ENCODE measurements around the gene PLCG2.

The PLCG2 gene

DNA sequence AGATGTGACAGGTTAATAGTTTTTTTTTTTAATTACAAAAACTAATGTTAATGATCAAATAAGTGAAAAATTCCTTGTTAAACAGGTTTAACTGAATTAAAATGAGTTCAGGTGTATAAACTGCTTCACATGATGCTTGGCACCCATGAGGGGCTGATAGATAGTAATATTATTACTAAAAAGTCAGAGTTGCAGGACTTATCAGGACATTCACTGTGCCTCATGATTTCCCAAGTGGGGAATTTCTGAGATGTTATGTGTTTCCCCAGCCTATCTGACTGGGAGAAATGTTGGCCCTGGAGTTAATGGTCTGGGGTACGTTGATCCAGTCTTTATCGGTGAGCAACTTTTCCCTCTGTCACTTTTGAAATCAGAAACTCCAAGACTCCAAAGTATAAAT, 102.1 kb downstream of the PLCG2 start:
- DNase-seq = no peak

DNA sequence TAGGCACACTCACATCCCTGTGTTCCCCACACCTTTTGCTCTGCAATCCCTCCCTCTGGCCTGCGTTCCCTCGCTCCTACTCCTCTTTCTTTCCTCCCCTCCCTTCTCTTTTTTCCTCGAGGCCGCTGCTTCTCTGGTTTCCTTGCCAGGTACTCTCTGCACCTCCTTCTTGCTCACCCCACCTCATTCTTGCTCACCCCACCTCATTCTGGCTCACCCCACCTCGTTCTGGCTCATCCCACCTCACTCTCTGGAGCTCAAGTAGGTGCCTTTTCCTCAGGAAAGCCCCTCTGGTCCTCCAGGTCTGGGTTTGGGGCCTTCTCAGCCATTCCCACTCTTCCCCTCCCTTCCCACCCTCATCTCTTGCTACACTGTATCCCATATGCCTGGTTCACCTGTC, 103.5 kb downstream of the PLCG2 start:
- DNase-seq = no peak

DNA sequence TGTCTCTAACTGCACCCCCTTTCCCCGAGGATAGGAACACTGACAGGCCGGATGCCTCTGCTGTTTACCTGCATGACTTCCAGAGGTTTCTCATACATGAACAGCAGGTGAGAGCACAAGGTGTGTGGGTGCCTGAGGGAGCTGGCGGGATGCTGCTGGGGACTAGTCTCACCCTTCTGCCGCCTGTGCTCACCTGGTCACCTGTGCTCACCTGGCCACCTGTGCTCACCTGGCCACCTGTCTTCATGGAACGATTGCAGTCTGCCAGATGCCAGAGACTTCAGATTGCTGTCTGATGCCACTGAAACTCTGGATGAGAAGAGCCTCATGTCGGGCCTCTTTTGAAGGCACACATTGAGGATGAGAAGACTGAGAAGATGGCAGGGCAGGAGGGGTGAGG, 104.1 kb downstream of the PLCG2 start:
- DNase-seq = no peak

DNA sequence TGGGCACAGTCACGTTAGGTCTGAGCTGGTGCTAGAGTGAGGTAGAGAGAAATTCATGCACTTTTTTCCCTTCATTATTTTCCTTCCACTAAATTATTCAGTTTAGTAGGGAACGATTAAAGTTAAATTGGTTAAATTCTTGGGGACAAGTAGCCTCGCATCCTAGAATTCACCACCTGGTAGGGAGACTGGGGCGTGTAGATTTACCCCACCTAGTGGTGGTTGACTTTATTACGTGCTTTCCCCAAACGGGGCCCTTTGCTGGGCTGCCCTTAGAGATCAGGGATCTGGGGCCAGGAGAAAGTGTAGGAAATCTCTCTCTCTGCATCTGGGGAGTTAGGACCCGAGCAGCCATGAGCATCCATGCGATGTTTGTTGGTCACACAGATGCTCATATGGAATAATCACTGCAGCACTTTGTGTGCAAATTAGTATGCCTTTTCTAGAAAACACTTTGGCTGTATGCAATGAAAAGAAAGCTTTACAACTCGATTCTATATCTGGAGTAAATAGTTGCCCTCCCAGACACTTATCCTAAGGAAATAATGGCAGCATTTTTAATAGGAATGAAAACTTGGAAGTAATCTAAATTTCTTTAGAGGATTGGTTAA, 107.0 kb downstream of the PLCG2 start:
- no peak for DNase-seq

DNA sequence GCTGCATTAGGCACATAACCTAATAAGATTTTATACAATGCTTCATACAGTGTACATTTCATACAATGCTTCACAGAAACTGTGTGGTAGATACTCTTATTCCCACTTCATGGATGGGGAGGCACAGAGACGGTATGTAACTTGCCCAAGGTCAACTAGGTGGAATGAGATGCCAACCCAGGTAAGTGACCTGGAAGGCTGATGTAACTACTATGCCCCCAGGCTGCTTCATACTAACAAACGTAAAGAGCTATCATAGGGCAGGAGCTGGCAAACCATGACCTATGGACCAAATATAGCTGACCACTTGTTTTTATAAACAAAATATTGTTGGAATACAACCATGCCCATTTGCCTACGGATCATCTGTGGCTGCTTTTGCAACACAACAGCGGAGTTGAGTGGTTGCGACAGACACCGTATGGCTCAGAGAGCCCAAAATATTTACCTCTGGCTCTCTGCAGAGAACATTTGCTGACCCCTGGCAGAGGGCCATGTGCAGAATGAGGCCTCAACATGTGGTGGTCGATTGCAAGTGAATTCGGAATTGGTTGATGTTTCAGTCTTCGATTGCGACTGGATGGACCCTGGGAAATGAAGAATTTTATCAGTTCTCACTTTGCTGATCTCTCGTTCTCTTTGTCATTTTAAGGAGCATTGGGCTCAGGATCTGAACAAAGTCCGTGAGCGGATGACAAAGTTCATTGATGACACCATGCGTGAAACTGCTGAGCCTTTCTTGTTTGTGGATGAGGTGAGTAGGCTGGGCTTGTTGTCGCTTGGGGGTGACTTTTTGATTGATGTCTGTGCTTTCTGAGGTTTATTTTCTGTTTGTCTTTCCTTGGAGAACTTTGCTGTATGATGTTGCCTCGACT, 109.7 kb downstream of the PLCG2 start:
- DNase-seq = no peak

DNA sequence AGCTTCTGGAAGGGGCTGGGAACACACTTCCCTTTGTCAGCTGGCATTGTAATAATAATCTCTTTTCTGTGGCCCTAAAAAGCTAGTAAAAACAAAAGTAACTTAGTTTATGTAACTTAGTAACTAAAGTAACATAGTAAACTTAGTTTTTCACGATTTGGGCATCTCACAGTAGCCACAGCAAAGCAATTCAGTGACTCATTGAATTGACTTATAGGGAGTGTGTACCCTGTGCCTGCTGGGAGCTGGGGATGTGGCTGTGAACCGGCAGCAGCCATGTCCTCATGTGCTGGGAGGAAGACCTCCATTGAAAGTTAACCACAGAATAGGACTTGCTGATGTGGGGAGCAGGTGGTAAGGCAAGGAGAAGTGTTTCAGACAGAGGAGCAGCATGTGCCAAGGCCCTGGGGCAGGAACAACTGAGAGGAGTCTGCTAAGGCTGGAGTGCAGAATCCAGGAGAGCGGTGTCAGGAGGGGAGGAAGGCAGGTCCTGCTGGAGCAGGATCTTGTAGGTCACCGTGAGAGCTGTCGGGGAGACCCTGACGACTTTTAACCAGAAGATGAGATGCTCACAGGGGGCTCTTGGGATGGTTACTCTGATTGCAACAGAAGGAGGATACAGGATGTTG, 112.8 kb downstream of the PLCG2 start:
- no peak for DNase-seq

DNA sequence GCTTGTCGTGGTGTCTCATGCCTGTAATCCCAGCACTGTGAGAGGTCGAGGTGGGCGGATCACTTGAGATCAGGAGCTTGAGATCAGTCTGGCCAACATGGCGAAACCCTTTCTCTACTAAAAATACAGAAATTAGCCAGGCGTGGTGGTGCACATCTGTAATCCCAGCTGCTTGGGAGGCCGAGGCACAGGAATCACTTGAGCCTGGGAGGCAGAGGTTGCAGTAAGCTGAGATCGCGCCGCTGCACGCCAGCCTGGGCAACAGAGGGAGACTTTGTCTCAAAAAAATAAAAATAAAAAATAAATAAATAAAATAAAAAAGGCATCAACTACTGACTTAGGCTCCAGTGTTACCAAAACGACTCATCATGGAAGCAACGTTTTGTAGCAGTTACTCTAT, 115.5 kb downstream of the PLCG2 start:
- no peak for DNase-seq

DNA sequence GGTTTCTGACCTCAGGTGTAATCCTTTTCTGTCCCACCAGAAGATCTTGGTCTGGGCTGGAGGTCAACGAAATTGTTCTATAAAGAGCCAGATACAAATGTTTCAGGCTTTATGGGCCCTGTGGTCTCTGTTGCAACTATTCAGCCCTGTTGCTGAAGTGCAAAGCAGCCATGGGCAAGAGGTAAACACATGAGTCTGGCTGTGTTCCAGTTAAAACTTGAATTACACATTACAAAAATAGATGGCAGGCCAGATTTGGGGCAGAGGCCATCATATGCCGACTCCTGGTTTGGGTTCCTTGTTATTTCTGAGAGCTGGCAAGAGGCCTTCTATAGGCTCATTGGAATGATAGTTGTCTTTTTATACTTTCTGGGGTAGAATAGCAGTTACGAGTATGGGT, 117.8 kb downstream of the PLCG2 start:
- no peak for DNase-seq

DNA sequence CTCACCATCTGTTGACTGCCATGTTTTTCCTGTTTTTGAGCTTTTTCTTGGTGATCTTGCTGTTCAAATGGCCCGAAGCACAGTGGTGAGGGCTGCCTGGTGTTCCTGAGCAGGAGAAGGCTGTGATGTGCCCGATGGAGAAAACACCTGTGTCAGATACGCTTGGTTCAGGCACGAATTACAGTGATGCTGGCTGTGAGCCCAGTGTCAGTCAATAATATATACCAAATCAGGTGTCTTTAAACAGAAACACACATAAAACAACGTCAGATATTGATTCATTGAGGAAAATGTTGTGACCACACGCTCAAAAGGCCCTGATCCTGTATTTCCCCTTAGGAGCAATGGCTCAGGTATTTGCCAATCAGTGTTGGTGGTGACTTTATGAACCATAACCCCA, 120.5 kb downstream of the PLCG2 start:
- no peak for DNase-seq

DNA sequence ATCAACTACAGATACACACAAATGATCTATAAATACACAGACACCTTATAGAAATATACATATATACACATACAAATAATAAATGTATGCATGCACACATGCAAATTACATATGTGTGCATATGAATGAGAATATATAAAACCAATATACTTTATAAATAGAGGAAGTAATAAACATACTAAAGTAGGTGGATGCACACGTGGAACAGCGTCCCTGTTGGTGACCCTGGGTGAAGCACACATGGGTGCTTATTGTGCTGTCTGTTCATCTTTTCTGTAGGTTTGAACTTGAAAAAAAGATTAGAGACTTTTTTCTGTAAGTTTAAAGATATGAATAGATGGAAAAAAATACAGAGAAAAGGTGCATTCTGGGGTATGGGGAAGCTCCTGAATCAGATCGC, 120.9 kb downstream of the PLCG2 start:
- no peak for DNase-seq

DNA sequence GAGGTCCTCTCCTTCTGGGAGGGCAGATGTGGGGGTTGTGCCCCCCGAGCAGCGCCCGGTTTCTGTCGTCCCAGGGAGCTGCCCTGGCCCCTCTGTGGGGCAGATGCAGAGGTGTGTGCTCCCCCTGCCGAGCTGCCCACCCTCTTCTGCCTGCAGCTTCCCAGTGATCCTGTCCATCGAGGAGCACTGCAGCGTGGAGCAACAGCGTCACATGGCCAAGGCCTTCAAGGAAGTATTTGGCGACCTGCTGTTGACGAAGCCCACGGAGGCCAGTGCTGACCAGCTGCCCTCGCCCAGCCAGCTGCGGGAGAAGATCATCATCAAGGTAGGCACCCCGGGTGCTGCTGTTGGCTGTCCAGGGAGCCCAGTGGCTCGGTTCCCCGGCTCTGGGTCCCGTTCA, 121.4 kb downstream of the PLCG2 start:
- no peak for DNase-seq

DNA sequence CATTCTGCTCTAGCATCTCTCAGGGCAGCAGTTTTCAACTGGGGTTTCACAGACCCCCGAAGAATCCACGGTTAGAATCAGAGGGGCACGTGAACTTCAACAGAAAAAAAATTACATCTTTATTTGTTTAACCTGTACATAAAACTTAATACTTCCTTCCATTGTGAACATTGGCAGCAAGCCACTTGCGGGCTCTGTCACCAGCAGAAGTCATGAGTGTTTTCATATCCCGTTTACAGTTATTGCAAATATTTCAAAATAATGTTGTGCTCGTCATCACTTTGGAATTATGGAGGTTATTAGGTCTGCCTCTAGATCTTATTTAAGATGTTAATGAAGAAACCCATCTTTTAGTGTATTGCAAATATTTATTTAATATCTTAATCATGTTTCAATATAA, 122.4 kb downstream of the PLCG2 start:
- DNase-seq = no peak

DNA sequence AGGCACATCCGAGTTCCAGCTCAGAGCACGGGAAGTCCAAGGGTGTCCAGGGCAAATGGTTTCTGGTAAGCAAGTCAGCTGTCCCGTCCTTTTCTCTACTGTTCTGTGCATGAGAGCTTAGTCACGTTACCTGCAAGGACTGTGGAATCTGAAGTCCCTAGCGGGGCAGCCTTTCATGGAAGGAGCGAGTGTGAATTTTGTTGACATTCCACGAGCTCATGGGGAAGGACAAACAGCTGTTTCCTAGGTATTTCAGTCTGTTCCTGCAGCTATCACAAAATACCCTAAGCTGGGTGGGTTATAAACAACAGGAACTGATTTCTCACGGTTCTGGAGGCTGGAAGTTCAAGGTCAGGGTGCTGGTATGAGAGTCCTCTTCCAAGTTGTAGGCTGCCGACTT, 122.9 kb downstream of the PLCG2 start:
- no peak for DNase-seq

DNA sequence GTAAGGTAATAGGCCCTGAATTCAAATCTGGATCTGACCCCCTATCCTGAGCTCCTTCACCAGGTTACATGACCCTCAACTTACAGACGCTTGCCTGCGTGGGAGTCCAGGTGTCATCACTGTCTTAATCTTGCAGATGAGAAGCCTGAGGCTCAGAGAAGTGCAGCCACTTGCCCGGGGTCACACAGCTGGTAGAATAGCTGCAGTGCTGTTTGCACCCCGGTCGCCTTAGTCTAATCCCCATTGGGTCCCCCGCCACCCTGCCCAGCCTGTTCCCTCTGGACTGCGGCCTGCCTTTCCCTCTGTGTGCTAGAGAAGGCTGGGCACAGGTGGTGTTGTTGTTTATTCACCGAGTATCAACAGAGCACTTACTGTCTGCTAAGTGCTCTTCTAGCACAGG, 125.2 kb downstream of the PLCG2 start:
- no peak for DNase-seq

DNA sequence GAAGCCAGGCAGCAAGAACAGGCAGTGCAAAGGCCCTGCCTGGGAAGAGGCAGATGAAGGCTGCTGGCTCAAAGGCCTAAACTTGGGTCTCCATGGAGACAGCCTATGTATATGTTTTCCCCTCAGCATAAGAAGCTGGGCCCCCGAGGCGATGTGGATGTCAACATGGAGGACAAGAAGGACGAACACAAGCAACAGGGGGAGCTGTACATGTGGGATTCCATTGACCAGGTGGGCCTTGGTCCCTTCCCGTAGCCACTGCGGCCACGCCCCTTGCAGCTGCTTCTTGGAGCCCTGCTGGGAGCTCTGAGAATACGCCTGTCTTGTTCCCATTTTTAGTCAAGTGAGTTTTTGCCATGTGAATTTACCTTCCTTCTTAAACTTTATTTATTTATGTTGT, 126.2 kb downstream of the PLCG2 start:
- no peak for DNase-seq

DNA sequence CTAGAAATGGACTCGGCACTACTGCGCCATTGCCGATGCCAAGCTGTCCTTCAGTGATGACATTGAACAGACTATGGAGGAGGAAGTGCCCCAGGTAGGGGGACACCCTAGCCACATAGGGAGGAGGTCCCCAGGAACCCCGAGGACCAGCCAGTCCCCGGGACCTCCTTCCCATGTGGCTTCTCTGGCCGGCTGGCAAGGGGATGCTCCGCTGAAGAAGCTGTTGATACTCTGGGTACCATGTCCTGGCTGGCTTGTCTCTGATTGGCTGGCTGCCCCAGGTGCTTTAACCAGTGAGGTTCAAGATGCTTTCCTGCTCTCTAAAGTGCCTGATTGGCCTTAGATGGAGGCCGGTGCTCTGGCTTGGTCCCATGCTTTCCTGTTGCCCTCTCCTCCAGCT, 128.6 kb downstream of the PLCG2 start:
- no peak for DNase-seq

DNA sequence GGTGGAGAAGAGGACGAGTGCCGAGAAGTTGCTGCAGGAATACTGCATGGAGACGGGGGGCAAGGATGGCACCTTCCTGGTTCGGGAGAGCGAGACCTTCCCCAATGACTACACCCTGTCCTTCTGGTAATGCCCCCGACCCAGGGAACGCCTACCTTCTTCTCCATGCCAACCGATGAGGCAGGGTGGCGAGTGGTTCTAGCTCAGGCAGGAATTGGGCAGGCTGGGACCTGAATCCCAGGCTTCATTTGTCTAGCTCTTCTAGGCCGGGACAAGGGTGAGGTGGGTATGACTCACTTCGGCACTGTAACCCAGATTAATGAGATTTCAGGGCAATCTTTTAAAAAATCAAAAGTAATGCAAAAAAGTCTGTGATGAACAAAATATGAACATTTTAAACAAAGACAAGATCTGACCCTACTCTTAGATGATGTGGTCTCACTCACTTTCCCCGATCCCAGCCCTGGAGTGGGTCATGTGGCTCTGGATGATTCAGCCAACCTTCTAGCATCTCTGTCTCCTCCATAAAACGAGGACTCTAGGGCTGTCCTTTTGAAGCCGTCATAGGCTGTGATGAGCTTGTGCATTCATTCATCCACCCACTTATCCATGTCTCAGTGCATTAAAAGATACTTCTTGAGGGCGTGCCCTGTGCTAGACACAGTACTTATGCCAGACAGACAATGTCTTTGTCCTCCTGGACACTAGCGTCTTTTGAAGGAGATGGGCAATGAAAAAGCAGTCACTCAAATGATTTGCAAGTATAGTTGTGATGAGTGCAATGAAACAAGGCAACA, 129.6 kb downstream of the PLCG2 start:
- no peak for DNase-seq

DNA sequence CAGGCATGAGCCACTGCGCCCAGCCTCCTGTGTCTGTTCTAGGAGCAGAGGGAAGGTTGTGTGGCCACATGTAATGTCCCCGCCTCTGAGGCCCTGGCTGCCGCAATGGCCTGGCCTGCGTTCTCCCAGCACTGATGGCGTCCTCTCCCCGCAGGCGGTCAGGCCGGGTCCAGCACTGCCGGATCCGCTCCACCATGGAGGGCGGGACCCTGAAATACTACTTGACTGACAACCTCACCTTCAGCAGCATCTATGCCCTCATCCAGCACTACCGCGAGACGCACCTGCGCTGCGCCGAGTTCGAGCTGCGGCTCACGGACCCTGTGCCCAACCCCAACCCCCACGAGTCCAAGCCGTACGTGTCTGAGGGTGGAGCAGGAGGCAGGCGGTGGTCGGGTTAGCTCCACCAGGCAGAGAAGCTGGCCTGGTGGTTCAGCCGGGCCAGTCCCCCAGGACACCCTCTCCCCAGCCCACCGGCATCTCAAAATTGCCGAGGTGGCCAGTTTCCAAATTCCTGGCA, 131.3 kb downstream of the PLCG2 start:
- no peak for DNase-seq

DNA sequence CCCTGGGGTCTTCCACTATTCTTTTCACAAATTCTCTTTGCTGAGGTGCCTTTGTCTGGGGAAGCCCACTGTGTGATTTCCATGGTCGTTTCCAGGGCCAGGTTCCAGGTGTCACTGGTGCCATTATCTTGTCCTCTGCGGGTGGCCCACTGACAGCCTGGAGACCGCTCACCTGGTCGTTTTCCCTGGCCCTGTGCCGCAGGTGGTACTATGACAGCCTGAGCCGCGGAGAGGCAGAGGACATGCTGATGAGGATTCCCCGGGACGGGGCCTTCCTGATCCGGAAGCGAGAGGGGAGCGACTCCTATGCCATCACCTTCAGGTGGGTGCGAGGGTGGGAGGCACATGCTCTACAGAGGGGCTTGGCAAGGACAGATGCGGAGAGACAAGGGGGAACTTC, 133.3 kb downstream of the PLCG2 start:
- no peak for DNase-seq

DNA sequence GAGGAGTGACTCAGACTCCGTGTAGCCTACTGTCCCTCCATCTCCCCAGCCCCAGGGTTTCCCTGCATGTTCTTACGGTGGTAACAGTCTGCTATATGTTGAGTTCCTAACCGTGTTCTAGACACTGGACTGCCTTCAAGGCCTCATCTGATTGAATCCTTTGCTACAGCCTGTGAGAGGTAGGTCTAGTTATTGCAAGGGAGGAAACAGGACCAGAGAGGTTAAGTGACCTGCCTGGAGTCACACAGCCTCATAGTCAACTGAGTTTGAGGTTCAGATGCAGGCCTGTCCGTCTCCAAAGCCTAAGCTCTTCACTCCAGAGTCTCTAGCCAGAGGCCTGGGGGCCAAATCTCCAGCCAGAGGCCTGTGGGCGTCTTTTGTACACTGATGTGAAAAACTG, 134.1 kb downstream of the PLCG2 start:
- DNase-seq = no peak

DNA sequence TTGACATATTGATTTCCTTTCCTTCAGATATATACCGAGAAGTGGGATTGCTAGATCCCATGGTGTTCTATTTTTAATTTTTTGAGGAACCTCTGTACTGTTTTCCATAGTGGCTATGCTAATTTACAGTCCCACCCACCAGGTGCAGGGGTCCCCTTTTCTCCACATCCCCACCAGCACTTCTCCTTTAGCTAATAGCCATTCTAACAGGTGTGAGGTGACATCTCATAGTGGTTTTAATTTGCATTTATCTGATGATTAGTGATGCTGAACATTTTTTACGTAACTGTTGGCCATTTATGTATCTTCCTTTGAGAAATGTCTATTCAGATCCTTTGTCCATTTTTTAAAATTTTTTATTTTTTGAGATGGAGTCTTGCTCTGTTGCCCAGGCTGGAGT, 138.3 kb downstream of the PLCG2 start:
- DNase-seq = no peak

DNA sequence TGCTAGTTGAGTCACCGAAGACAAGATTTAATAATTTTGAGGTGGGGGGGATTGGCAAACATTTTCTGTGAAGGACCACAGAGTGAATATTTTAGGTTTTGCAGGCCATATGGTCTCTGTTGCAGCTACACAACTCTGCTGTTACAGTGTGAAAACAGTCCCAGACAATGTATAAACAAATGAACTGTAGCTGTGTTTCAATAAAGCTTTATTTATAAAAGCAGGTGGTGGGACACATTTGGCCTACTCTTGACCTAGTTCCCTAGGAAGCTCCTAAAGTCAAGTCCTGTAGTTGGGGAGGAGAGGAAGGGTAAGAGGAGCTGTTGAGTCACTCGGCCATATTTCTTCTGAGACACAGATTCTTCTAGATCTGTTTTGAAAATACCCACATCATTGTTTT, 139.8 kb downstream of the PLCG2 start:
- DNase-seq = no peak

DNA sequence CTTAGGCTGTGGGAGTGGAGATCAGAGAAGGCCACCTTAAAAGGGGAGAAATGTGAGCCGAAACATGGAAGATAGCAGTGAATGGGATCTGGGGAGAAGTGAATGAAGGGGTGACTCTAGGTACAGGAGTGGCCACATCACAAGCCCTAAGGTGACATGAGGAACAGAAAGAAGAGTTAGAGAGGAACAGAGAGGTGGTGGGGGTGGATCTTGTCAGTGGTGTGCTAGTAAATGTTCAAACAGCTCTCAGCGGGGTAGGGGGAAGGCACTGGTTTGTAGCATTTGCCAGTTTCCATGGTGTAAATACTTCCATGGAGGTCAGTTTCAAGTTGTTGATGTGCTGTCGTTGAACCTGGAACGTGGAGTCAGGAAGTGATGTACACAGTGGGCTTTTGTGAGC, 141.4 kb downstream of the PLCG2 start:
- no peak for DNase-seq

Measured in NCI-H2029 treated with DMSO at 0.1 percent for 48 hours (cell line).